SK-N-SH (cell line): Measurements from ENCODE around the gene VIPR2. TPM values are rescaled to one million over a fixed set of nuclear protein-coding genes. Genes with fewer than 3 reads are reported as not detected.

Source experiments
- CTCF ChIA-PET: fragments of 300-600, 350-600 bp; formaldehyde crosslinking; extraction: SDS; loops from one replicate; lab custom pipeline; 2021; lab: Yijun Ruan, JAX
- POLR2A ChIA-PET: fragments of 350-600 bp; sonication (Branson Sonifier 250); formaldehyde crosslinking; extraction: SDS; loops from one replicate; lab custom pipeline; 2020; ENCODE audit warnings: antibody characterized with exemption, inconsistent platforms; lab: Yijun Ruan, JAX
- DNase-seq: peaks from one replicate; pipeline ENCODE4 v3.0.0; 2012
- H2AFZ ChIP-seq: fragments of 200-600 bp; sonication (generic); 2 replicates; pipeline ENCODE4 v1.8.1; 2016; ENCODE audit warnings: antibody characterized with exemption, mild to moderate bottlenecking, low read depth
- H3F3A ChIP-seq: fragments of 200-600 bp; sonication (generic); replicated peaks from 2 replicates; pipeline ENCODE3; 2016; ENCODE audit warnings: antibody characterized with exemption, mild to moderate bottlenecking; ENCODE audit not compliant: insufficient read depth
- H3K27ac ChIP-seq, 2 experiments: fragments of 200-500 bp in 1 of 2; fragments of 200-600 bp in 1 of 2; sonication (Bioruptor generic) in 1 of 2; sonication (generic), shearing (Covaris generic) in 1 of 2; 2 replicates each; pipeline versions ENCODE4 v1.5.1 to v1.6.1; 2014 to 2016; ENCODE audit warnings: low read depth in 2 of 2, inconsistent platforms in 1 of 2, low read length in 1 of 2, mild to moderate bottlenecking in 1 of 2, mixed read lengths in 1 of 2
- H3K27me3 ChIP-seq: fragments of 200-600 bp; sonication (generic), shearing (Covaris generic); 2 replicates; pipeline ENCODE4 v1.6.1; 2016; ENCODE audit warnings: mixed run types; ENCODE audit not compliant: insufficient read depth
- H3K36me3 ChIP-seq, 2 experiments: fragments of 200-500 bp in 1 of 2; fragments of 200-600 bp in 1 of 2; sonication (Bioruptor generic) in 1 of 2; sonication (generic) in 1 of 2; replicated peaks in 1 of 2; 2 replicates each; pipeline versions ENCODE3 to v1.5.1; 2014 to 2016; ENCODE audit warnings: low read length in 1 of 2, mild to moderate bottlenecking in 1 of 2; ENCODE audit not compliant: insufficient read depth in 2 of 2, control insufficient read depth in 1 of 2
- H3K4me1 ChIP-seq, 2 experiments: fragments of 200-500 bp in 1 of 2; fragments of 200-600 bp in 1 of 2; sonication (Bioruptor generic) in 1 of 2; sonication (generic), shearing (Covaris generic) in 1 of 2; 2 replicates each; pipeline versions ENCODE4 v1.5.1 to v1.6.1; 2014 to 2016; ENCODE audit warnings: low read depth in 1 of 2, low read length in 1 of 2, mixed run types in 1 of 2; ENCODE audit not compliant: insufficient read depth in 2 of 2, control insufficient read depth in 1 of 2
- H3K4me2 ChIP-seq: fragments of 200-600 bp; sonication (generic), shearing (Covaris generic); 2 replicates; pipeline ENCODE4 v1.6.1; 2017; ENCODE audit warnings: mixed run types
- H3K4me3 ChIP-seq, 2 experiments: fragments of 200-500 bp in 1 of 2; fragments of 200-600 bp in 1 of 2; sonication (Bioruptor generic) in 1 of 2; sonication (generic), shearing (Covaris generic) in 1 of 2; 2 replicates each; pipeline versions ENCODE4 v1.5.1 to v1.8.1; 2014 to 2016; ENCODE audit warnings: low read depth in 2 of 2, inconsistent platforms in 1 of 2, low read length in 1 of 2, mild to moderate bottlenecking in 1 of 2, mixed read lengths in 1 of 2, moderate library complexity in 1 of 2
- H3K79me2 ChIP-seq: fragments of 200-600 bp; sonication (generic); 2 replicates; pipeline ENCODE4 v1.8.1; 2017; ENCODE audit warnings: mild to moderate bottlenecking; ENCODE audit not compliant: insufficient read depth
- H3K9ac ChIP-seq: fragments of 200-600 bp; sonication (generic); 2 replicates; pipeline ENCODE4 v1.6.1; 2017; ENCODE audit warnings: mixed run types
- H3K9me2 ChIP-seq: fragments of 200-600 bp; sonication (generic); 2 replicates; pipeline ENCODE4 v1.6.1; 2017; ENCODE audit warnings: mixed run types
- H3K9me3 ChIP-seq: fragments of 200-600 bp; sonication (generic); 2 replicates; pipeline ENCODE4 v1.6.1; 2017; ENCODE audit warnings: mixed run types, mild to moderate bottlenecking, moderate library complexity
- H4K20me1 ChIP-seq: fragments of 200-600 bp; sonication (generic); 2 replicates; pipeline ENCODE4 v1.6.1; 2017; ENCODE audit warnings: mild to moderate bottlenecking, mixed run types; ENCODE audit not compliant: insufficient read depth
- CTCF ChIP-seq: fragments of 200-600 bp; sonication (generic); IDR thresholded peaks from 2 replicates; pipeline ENCODE4 v1.6.1; 2017; ENCODE audit warnings: antibody characterized with exemption, mild to moderate bottlenecking, moderate library complexity
- ELF1 ChIP-seq: IDR thresholded peaks from 2 replicates; pipeline ENCODE4 v1.4.0; 2012
- EZH2phosphoT487 ChIP-seq: fragments of 200-600 bp; sonication (generic); IDR thresholded peaks from 2 replicates; pipeline ENCODE4 v1.6.1; 2017; ENCODE audit warnings: low read depth, mixed run types, mild to moderate bottlenecking, antibody characterized with exemption, moderate library complexity, borderline replicate concordance
- FOSL2 ChIP-seq: IDR thresholded peaks from 2 replicates; pipeline ENCODE4 v1.4.0; 2012; ENCODE audit warnings: low read depth, mild to moderate bottlenecking, moderate library complexity, borderline replicate concordance
- FOXJ3 ChIP-seq: sonication (generic); formaldehyde crosslinking; IDR thresholded peaks from 2 replicates; pipeline ENCODE4 v1.5.1; 2020; ENCODE audit warnings: mild to moderate bottlenecking, missing genetic modification reagents
- IRF3 ChIP-seq: fragments of 150-350 bp; IDR thresholded peaks from 2 replicates; pipeline ENCODE4 v1.6.1; 2016; ENCODE audit warnings: mild to moderate bottlenecking, low read depth, low read length
- JUND ChIP-seq: IDR thresholded peaks from 2 replicates; pipeline ENCODE4 v1.4.0; 2012
- MAX ChIP-seq: IDR thresholded peaks from 2 replicates; pipeline ENCODE4 v1.4.0; 2012; ENCODE audit warnings: low read depth
- MEF2A ChIP-seq: IDR thresholded peaks from 2 replicates; pipeline ENCODE4 v1.4.0; 2012; ENCODE audit warnings: low read depth, borderline replicate concordance
- NFIC ChIP-seq: IDR thresholded peaks from 2 replicates; pipeline ENCODE4 v1.4.0; 2012; ENCODE audit warnings: borderline replicate concordance
- PBX3 ChIP-seq: IDR thresholded peaks from 2 replicates; pipeline ENCODE4; 2012
- POLR2AphosphoS5 ChIP-seq: IDR thresholded peaks from 2 replicates; pipeline ENCODE4 v1.6.1; 2012; ENCODE audit warnings: low read depth, low read length
- RCOR1 ChIP-seq: fragments of 150-350 bp; IDR thresholded peaks from 2 replicates; pipeline ENCODE4 v1.6.1; 2017; ENCODE audit warnings: antibody characterized with exemption, low read length
- RFX5 ChIP-seq: IDR thresholded peaks from 2 replicates; pipeline ENCODE4 v1.6.1; 2012; ENCODE audit warnings: mild to moderate bottlenecking, improper control_type of control experiment, low read length
- RXRA ChIP-seq: IDR thresholded peaks from 2 replicates; pipeline ENCODE4 v1.4.0; 2012; ENCODE audit warnings: low read depth, mild to moderate bottlenecking, borderline replicate concordance
- SIN3A ChIP-seq: IDR thresholded peaks from 2 replicates; pipeline ENCODE4 v1.6.1; 2012; ENCODE audit warnings: low read depth, mild to moderate bottlenecking, low read length, moderate library complexity, borderline replicate concordance
- TEAD4 ChIP-seq: IDR thresholded peaks from 2 replicates; pipeline ENCODE4 v1.4.0; 2012; ENCODE audit warnings: mild to moderate bottlenecking, borderline replicate concordance; ENCODE audit not compliant: insufficient read depth
- USF1 ChIP-seq: IDR thresholded peaks from 2 replicates; pipeline ENCODE4 v1.4.0; 2012; ENCODE audit warnings: low read depth, borderline replicate concordance
- USF2 ChIP-seq: fragments of 150-350 bp; IDR thresholded peaks from 2 replicates; pipeline ENCODE4 v1.6.1; 2017; ENCODE audit warnings: antibody characterized with exemption, low read length, low read depth, borderline replicate concordance
- WGBS: methylation state at CpG from one replicate; pipeline ENCODE4 v1.1.6; 2017; ENCODE audit warnings: low lambda C conversion rate; 5-methylcytosine and 5-hydroxymethylcytosine counted together
- polyA plus RNA-seq, 3 experiments: library from polyadenylated mRNA; depleted of rRNA; stranded (reverse); fragments of >200 nt; gene quantifications; 2 replicates each; pipeline ENCODE4 v1.2.3, GENCODE V29; 2012

VIPR2 gene
- polyA plus RNA-seq, 1 of the 3 experiments (the other 2 are of a cell fraction): not detected

- Histone ChIP-seq H3K79me2 (no peaks in the 10 kb centered on the region), H3K9me3 (no peaks in the 10 kb centered on the region), H3K27me3 (no peaks in the 10 kb centered on the region), H3F3A (no peaks in the 10 kb centered on the region), H3K27ac (no peak overlapping the region), H3K4me2 (no peak overlapping the region), H3K9ac (no peak overlapping the region), H3K36me3 (no peaks in the 10 kb centered on the region), H2AFZ (no peak overlapping the region), H3K4me1 (peaks cover 0 to 8% of the 10 kb centered on the region in 2 experiments; a peak in 1 of 4 replicates), H3K9me2 (no peaks in the 10 kb centered on the region), H3K4me3 (no peak overlapping the region), H4K20me1 (no peaks in the 10 kb centered on the region)
- TF ChIP-seq IRF3: no peak
- TF ChIP-seq RFX5: no peak
- TF ChIP-seq MAX: no peak
- no peak for TF ChIP-seq POLR2AphosphoS5
- TF ChIP-seq NFIC: no peak
- no peak for TF ChIP-seq RCOR1
- TF ChIP-seq ELF1: no peak
- TF ChIP-seq USF2: no peak
- TF ChIP-seq MEF2A: no peak
- TF ChIP-seq SIN3A: no peak
- TF ChIP-seq FOSL2: no peak
- no peak for TF ChIP-seq EZH2phosphoT487
- TF ChIP-seq JUND: no peak
- ChIA-PET POLR2A (no interaction called here), CTCF (interaction anchor here (1.0 kb wide), 1 partner anchor 30 kb away, joined by 3 read pairs; no protein-coding TSS in a partner anchor)
- 28% methylated on average over 4 of the region's 4 CpGs for WGBS
- no peak for DNase-seq
These were observed 83.5 kb downstream of the VIPR2 start for GRCh38 chr7:159061209-159061608.

GRCh38 chr7:159060440-159060839, 84.2 kb downstream of the VIPR2 start:
- H3K9me2 ChIP-seq: no peaks in the 10 kb centered on the region
- ChIA-PET CTCF (no interaction called here), POLR2A (no interaction called here)
- H3K27ac ChIP-seq: no peak overlapping the region
- 54% methylated on average over 2 of the region's 2 CpGs for WGBS
- no peak for DNase-seq
- H2AFZ ChIP-seq: no peak overlapping the region
- no peaks in the 10 kb centered on the region for H3K27me3 ChIP-seq
- H3K9me3 ChIP-seq: no peaks in the 10 kb centered on the region
- H3K4me3 ChIP-seq: no peak overlapping the region
- H3K9ac ChIP-seq: no peak overlapping the region
- H3K4me2 ChIP-seq: no peak overlapping the region
- no peaks in the 10 kb centered on the region for H3K79me2 ChIP-seq
- H3F3A ChIP-seq: no peaks in the 10 kb centered on the region
- no peaks in the 10 kb centered on the region for H4K20me1 ChIP-seq
- peaks cover 0 to 8% of the 10 kb centered on the region in 2 experiments; a peak in 1 of 4 replicates for H3K4me1 ChIP-seq
- no peaks in the 10 kb centered on the region for H3K36me3 ChIP-seq
- no peak for TF ChIP-seq NFIC
- TF ChIP-seq TEAD4: no peak
- TF ChIP-seq CTCF: no peak
- no peak for TF ChIP-seq USF1
- TF ChIP-seq JUND: no peak
- TF ChIP-seq RFX5: no peak
- TF ChIP-seq MAX: no peak
- no peak for TF ChIP-seq FOXJ3 (CRISPR knock-in tag)
- TF ChIP-seq RXRA: no peak
- no peak for TF ChIP-seq PBX3
- no peak for TF ChIP-seq SIN3A
- TF ChIP-seq IRF3: no peak
